Non-pigmented ciliary epithelial cell (primary cell): ENCODE measurements around the gene KIF19.
"Not testable (repeated sequence)": the region's sequence is repeated elsewhere in the genome, so short reads cannot be mapped to it uniquely, and the experiment has no call there.

ENCODE experiments used
- DNase-seq: peaks from one replicate; pipeline ENCODE4 v3.0.0-alpha.2; 2010; ENCODE audit warnings: low read depth

The KIF19 gene

DNA sequence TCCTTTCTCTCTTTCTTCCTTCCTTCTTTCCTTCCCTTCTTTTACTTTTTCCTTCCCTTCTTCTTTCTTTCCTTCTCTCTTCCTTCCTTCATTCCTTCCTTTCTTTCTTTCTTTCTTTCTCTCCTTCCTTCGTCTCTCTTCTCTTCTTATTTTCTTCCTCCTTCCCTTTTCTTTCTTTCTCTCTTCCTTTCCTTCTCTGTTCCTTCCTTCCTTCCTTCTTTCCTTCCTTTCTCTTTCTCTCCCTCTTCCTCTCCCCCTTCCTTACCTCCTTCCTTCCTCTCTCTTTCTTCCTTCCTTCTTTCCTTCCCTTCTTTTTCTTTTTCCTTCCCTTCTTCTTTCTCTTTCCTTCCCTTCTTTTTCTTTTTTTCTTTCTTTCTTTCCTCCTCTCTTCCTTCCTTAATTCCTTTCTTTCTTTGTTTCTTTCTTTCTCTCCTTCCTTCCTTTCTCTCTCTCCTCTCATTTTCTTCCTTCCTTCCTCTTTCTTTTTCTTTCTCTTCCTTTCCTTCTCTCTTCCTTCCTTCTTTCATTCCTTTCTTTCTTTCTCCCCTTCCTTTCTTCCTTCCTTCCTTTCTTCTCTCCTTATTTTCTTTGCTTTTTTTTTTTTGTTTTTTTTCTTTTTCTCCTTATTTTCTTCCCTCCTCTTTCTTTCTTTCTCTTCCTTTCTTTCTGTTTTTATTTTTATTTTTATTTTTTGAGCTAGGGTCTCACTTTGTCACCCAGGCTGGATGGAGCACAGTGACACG, 64.1 kb downstream of the KIF19 start:
- DNase-seq: no peak

DNA sequence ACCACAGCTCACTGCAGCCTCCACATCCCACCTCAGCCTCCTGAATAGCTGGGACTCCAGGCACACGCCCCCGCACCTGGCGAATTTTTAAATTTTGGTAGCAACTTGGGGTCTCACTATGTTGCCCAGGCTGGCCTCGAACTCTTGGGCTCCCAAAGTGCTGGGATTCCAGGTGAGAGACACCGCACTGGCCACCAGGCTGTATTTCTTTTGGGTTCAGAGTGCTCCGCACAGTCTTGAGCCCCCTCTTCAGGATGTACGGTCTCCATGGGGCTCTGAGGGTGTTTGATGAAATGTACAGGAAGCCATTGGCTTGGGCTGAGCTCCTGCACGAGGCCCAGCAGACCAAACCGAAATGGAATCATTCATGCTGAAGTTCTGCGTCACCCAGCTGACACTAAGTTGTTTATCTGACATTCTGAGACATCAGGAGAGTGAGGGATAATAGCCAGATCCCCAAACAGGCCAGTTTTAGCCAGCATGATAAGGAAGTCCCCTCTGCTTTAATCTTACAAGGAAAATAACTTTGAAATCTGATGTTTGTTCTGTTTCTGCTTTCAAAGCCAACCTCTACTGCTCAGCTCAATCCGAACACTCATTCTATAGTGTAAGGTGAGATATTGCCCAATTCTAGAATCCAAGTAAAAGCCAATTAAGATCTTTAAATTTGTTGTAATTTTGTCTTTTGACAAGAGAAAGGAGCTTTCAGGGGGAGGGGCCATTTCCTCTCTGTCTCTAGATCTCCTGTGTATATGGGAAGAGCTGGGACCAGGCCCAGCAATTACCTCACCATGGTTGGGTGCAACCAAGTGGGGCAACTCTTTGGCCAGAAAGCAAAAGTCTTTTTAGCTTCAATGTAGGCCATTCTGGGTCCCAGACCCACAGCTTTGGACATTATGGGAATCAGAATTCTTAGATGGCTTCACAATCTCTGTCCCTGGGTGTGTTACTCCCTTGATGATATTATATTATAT, 64.9 kb downstream of the KIF19 start:
- no peak for DNase-seq

DNA sequence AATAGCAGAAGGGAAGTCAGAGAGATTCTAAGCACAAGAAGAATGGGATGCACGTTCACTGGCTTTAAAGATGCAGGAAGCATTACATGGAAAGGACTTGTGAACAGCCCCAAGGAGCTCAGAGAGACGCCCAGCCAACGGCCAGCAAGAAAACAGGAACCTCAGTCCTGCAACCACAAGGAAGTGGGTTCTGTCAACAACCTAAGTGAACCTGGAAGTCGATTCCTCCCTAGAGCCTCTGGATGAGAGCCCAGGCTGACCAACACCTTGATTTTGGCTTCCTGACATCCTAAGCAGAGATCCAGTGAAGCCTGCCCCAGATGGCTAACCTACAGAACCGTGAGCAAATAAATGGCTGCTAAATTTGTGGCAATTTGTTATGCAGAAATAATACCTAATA, 65.7 kb downstream of the KIF19 start:
- DNase-seq: no peak

DNA sequence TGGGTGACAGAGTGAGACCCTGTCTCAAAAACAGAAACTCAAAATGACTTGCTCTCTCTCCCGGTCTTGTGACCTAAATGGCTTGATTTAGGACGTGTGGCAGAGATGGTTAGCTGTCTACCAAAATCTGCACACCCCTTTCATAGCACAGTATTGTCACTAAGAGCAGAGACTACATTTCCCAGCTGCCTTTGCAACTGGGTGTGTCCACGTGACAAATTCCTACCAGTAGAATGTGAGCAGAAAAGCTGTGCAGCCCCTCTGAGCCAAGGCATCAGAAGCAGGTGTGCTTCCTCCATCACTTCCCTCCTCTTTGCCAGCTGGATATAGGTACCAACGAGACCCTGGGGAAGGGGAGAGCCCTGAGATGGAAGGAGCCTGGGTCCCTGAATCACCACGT, 66.8 kb downstream of the KIF19 start:
- DNase-seq: no peak

DNA sequence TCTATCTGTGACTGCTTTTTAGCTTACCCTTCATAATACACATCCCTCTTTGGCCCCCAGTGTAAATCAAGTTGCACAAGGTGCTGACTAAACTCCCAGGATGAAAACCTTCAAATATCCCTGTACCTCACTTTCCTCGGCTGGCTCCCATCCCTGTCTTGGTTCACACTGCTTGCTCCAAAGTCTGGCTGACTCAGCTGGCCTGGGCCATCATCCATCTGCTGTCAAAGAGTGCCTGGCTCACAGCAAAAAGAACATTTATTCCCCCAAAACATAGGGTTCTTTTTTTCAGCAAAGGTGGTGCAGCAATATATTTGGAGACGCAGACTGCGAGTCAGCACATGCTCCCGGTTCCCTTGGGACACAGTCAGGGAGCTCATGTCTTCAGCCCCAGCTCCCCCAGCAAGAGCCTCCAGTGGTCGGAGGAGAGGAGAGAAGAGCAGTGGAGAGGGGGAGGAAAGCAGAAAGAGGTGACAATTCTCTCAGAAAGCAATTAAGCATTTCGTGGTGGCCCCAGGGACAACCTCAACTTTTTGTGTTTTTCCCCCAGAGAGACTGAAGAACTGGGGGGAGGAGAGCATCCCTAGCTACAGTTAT, 67.4 kb downstream of the KIF19 start:
- no peak for DNase-seq

DNA sequence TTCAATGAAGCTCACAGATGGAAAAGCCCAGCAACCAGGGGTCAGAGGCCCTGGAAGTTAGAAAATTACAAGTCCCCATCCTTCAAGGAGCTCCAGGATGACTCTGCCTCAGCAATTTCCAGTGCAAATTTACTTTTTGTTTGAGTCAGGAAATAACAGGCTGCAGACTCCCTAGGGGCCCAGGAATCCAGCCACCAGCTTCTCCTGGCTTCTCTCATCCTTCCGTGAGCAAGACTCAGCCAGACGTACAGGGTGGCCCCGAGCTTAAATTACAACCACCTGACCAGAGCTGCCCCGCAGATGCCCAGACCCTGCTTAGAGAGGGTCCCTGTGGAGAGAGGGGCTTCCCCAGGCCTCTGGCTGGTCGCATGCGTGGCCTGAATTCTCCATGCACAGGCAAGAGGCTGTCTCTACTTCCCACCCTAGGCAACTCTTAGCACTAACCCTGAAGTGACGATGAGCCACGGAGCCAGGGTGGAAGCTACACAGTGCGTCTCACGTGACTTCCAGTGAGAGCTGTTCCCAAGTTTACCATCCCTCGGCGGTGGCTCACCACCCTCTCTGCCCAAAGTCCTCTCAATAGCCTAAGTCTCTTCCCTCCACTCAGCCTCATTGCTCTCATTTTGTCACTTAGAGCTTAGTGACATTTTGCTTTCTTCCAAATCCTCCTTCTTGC, 68.4 kb downstream of the KIF19 start:
- no peak for DNase-seq

DNA sequence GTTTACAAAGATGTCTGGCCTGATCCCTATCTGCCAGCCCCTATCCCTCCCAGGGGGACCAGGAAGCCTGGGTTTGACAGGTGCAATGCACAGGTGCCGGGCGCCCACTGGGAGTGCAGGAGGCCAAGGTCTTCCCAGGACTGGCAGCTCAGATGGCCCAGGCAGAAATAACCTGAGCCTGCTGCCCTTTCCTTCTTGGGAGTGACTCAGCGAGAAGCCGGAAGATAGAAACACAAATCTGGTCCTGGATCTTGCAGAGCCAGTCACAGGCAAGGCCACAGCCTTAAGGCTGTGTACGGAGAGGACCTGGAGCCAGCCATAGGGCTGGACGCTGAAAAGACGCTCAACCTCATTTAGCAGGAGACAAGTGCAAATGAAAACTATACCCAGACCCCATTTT, 69.0 kb downstream of the KIF19 start:
- no peak for DNase-seq

DNA sequence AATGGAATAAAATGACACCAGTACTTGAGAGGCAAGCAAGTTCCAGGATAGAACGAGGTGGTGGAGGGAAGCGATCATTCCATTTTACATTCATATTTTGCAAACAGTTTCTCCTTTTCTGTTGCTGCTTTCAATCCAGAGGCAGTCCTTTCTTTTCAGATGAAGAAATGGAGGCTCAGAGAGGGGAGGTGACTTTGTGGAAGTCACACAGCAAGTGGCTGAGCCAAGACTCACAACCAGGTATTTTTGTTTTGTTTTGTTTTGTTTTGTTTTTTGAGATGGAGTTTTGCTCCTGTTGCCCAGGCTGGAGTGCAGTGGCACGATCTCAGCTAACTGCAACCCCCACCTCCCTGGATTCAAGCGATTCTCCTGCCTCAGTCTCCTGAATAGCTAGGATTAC, 70.5 kb downstream of the KIF19 start:
- no peak for DNase-seq

DNA sequence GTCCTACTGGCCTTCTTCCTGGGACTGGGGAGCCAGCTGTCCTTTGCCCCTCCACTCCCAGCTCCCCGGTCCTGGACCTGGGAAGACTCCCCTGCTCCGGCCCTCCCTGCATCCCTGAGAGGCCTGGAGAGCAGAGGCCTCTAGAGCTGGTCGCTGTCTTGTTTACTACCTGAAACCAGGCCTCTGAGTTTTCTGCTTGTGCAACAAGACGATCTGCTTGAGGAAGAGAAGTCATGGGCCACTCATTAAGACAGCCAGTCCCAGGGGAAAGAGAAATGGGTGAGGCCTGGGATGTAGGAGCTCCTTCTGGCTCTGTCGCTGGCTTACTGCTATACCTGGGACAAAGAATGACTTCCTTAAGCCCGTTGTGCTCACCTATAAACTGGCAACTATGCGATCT, 76.0 kb downstream of the KIF19 start:
- DNase-seq: no peak

DNA sequence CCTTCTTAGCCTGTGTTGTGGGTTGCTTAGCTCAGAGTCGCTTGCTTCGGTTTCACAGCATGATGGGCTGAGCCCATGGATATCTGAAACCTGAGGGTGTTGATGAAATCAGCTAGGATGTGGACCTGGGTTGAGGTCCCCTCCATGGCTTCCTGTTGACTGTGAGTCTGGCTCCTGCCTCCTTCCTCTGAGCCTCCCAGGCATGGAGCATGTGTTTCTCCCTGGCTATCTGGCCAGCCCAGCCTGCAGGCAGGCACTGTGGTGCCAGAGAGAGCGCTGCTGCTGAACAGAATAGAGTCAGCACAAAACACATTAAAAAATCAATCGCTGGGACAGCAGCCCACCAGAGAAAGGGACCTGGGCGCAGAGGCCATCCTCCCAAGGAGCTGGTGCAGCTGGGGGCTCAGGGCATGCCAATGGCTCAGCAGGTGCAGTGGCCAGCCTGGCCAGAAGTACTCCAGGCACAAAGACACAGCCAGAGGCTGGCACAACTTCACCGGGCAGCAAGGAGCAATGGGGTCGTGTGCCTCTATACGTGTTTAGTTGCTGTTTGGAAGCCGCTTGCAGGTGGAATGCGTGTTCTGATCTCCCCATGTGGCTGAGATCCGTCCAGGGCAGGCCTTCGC, 77.6 kb downstream of the KIF19 start:
- DNase-seq: no peak

DNA sequence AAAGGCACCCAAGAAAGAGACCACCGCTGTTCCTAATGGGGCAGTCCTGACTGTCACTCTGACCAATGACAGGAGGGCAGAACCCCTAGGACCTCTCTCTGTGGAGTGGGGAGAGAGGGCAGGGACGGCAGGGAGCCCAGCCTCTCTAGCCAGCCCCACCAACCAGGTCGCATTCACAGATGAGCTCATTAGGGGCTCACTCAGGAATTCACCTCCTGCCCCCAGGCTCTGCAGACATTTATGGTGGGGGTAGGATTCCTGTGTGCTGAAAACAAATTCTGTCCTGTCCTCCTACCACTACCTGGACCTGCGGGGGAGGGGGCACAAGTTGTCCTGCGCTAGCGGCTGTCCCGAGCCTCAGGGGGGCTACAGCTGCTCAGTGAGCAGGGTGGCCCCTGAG, 78.2 kb downstream of the KIF19 start:
- DNase-seq: no peak

DNA sequence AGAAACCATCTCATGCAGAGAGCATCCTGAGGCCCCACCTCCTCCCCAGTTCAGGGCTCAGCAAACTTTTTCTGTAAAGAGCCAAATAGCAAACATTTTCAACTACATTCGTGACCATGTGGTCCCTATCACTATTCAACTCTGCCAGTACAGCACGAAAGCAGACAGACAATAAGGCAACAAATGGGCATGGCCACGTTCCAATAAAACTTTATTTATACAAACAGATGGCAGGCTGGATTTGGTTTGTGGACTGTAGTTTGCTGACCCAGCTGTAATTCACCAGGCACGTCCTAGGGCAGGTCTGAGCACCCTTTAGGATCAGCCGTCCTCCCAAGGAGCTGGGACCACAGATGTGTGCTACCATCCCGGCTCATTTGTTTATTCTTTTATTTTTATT, 78.8 kb downstream of the KIF19 start:
- DNase-seq: no peak

DNA sequence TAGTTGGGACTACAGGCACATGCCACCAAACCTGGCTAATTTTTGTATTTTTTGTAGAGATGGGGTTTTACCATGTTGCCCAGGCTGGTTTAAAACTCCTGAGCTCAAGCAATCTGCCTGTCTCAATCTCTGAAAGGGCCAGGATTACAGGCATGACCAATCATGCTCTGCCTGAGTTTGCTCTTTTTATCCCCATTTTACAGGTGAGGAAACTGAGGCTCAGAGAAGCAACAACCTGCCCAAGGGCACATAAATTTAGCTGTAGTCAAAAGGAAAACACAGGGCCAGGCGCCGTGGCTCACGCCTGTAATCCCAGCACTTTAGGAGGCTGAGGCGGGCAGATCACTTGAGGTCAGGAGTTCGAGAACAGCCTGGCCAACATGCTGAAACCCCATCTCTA, 79.3 kb downstream of the KIF19 start:
- not testable (repeated sequence) for DNase-seq
